ENCODE data around the gene ELN.

Gene ELN

DNA sequence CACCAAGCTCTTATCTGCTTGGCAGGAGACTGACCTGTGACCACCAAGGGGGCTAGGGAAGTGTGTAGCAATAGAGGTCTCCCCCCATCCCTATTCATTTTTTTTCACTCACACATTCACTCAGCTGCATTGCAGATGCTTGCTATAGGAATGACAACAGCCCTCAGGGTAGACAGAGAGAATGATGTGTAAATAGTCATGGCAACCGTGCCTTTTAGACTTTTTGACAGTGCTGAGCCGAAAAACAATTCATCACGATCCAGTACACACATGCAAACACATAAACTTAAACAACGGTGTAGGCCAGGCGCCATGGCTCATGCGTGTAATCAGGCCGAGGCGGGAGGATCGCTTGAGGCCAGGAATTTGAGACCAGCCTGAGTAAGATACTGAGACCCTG is 7.6 kb upstream of the ELN start:
- no peak for DNase-seq
- in situ Hi-C loops (cut with MboI; ENCODE audit: low pct_unique_long_range_greater_than_20kb, low sequenced_read_pairs) = no loop called here

DNA sequence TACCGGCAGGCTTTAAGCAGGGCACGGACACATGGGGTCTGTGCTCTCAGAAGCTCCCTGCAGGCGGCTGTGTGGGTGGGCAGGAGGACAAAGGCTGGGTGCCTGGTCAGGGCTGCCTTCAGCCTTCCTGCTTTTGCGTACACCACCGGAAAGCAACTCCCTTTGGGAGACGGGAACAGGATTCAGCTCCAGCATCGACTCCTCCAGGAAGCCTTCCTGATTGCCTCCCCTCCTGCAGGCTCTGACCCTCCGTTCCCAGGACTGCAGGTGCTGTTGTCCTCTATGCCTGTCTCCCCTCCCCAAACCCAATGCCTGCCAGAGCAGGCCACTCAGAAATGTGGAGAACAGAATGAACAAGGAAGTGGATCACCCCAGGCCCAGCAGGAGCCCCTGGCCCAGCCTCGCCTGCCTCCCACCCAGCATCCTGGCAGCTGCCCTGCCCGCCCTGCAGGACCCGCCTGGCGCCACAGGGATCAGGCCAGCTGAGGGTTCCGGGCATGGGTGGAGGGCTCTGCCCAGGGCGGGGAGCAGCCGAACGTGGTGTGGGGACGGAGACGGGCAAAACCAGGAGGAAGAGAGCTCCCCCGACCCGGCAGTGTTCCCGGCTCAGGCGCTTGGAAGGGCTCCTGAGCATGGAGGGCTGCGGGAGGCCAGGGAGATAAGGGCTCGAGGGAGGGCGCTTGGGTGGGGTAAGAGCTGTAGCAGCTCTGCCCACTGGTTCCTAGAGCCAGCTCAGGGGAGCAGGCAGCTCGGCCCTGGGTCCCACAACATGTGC is 6.2 kb upstream of the ELN start:
- DNase-seq = no peak
- in situ Hi-C loops (cut with MboI; ENCODE audit: low pct_unique_long_range_greater_than_20kb, low sequenced_read_pairs) = no loop called here

DNA sequence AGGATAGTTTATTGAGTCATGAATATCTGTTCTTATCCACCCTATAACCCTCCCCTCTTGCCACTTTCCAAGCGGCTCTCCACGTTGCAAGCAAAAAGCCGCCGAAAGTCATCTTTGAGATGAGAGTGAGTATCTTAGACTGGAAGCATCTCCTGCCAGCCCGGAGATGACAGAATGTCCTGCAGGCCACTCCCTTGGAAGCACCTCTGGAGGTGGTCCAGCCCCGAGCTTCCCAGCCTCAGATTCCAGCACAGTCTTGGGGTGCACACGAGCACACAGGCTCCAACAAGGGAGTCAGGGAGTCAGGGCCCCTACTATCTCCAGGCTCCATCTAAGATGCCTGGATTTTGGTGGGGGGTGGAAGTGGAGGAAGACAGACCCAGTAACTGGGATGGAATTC is 5.5 kb upstream of the ELN start:
- in situ Hi-C loops (cut with MboI; ENCODE audit: low pct_unique_long_range_greater_than_20kb, low sequenced_read_pairs) = no loop called here
- DNase-seq = no peak

DNA sequence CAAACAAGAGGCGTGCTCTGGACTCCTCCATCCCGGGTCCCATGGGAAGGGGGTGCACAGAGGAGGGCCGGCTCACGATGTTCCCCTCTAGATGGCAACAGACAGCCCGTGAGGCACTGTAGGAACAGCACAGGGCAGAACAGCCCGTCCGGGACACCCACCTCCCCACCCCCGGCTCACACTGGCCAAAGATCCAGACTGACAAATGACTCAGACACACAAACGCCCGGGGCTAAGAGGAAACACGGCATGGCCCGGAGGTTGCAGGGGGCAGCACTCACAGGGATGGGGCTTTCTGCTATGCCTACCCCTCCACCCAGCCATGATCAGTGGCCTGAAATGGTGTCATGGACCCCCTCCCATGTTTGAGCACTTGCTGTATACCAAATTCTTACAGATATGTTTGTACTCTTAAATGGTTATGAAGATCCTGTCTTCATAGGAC is 4.9 kb upstream of the ELN start:
- in situ Hi-C loops (cut with MboI; ENCODE audit: low pct_unique_long_range_greater_than_20kb, low sequenced_read_pairs) = no loop called here
- DNase-seq = peak; percentile 23

DNA sequence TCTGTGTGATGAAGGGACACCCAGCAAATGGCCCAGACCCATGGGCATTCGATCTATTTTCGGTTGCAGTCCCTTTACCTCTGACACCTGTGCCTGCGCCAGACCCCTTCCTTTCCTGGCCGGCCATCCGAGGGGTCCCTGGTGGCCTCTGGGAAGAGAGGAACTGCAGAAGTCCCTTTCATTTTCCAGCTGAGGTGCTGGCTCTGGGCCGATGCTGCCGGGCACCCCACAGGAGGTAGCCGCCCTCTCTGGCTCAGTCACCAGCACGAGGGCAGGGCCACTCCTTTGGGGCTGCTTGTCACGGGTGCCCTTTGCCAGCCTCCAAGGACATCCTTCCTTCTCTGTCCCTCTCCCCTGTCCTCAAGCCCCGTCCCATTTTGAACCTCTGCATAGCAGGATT is 4.2 kb upstream of the ELN start:
- no peak for DNase-seq
- in situ Hi-C loops (cut with MboI; ENCODE audit: low pct_unique_long_range_greater_than_20kb, low sequenced_read_pairs) = no loop called here

DNA sequence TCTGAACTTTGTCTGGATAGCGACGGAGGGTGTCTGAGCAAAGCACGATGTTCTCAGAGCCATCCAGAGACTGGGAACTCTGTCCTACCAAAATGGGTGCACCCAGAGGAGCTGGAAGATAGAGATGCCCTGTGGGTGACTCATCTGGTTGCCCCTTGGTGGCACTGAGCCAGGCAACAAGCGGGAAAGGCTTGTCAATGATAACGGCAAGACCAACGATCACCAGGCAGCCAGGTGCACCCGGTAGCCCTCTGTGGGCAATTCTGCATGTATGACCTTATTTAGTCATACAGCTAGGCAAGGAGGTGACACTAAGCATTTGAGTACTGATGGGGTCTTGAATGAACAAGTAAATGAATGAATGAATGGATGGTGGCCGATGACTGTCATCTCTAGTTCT is 2.8 kb upstream of the ELN start:
- in situ Hi-C loops (cut with MboI; ENCODE audit: low pct_unique_long_range_greater_than_20kb, low sequenced_read_pairs) = loop anchor here (25.0 kb wide), 1 partner anchor 362 kb away; no protein-coding TSS in a partner anchor
- no peak for DNase-seq

DNA sequence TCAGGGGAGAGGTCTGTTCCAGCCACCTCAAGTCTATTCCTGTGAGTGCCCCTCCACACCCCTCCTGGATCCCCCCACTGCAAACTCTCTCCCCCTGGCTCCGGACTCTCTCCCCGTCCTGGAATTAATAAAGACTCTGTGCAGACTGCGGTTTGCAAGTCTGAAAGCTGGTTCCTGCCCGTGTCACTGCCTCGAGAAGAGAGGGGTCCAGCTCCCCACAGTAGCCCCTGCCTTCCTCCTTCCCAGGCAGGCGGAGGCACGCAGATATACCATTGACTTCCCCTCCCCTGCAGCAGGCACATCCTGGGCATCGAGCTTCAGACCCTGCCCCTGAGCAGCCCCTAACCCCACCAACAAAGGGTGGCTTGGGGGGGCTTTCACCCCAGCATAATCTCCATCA is 2.2 kb upstream of the ELN start:
- DNase-seq = peak; percentile 69
- in situ Hi-C loops (cut with MboI; ENCODE audit: low pct_unique_long_range_greater_than_20kb, low sequenced_read_pairs) = loop anchor here (25.0 kb wide), 1 partner anchor 362 kb away; no protein-coding TSS in a partner anchor

DNA sequence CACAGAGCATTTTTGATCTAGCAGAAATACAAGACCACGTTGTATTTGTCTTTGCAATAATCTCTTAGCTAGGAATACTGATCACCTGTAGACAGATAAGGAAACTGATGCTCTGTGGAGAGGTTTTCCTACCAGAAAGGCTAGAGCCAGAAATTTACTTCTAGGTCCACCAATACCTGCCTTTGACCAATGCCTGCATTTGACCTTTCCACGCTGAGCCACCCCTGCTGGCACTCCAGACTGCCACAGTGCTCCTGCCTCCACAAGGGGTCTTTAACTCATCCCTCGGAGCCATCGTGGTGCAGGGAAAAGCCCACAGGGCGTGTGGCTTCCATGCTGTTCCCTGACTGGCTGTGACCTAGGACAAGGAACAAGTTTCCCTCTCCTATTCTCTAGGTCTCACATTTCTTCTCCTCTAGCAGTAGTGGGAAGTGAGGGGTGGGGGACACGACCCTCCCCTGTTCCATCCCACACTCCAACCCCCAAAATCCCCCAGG is 1.5 kb upstream of the ELN start:
- in situ Hi-C loops (cut with MboI; ENCODE audit: low pct_unique_long_range_greater_than_20kb, low sequenced_read_pairs) = loop anchor here (25.0 kb wide), 1 partner anchor 361 kb away; no protein-coding TSS in a partner anchor
- no peak for DNase-seq

DNA sequence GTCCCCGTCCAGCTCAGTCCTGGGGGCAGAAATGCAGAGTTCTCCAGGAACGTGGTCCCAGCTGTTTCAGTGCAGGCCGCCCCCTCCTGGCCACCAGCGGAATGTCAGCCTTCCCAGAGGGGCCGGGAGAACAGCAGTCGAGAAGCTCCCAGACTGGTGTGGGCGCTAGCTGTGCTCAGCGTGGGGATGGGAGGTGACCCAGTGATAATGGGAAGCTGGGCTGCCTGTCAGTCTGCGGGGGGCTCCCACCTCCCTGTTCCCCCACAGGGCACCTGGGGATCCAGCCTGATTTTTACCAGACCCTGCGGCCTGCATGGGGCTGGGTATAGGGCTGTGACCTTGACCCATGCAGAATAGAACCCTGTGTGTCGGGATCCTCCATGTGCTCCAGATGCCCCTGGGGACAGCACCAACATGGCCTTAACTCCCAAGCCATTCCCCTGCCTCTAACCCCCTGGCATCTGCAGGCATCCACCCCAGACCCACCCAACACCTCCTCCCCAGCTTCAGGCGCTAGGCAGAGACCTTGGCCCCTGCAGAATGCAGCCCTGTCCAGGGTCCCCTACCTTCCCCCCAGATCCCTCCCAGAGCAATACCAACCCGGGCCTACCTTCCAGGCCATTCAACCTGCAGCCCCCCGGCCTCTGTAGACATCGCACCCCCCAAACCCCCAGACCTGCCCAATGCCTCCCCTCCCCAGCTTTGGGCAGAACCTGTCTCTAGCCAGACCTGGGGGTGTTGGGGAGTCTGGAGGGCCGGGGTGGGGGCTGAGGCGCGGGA is 880 bp upstream of the ELN start:
- DNase-seq = peak; percentile 76
- in situ Hi-C loops (cut with MboI; ENCODE audit: low pct_unique_long_range_greater_than_20kb, low sequenced_read_pairs) = loop anchor here (25.0 kb wide), 1 partner anchor 360 kb away; no protein-coding TSS in a partner anchor

DNA sequence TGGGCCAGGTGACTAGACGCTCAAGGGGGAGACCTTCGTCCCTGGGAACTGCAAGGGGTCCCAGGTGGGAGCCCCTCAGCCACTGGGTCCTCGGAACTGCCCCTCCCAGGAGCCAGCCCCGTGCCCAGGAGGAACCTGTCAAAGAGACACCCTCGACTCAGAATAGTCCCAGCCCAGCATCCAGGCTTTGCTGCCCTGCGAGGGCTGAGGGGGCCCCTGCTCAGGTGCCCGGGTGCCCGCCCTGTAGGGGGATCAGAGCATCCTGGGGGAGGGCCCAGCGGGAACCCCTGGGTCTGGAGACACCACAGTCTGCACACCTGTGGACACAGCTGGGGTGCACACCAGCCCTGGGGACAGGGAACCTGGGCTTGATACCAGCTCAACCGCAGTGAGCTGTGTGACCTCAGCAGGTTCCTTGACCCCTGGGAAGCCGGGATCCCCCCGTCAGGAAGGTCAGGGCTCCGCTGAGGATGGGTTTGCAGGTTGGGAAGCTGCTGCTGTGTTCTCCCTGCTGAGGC is 407 bp downstream of the ELN start:
- no peak for DNase-seq
- in situ Hi-C loops (cut with MboI; ENCODE audit: low pct_unique_long_range_greater_than_20kb, low sequenced_read_pairs) = loop anchor here (25.0 kb wide), 1 partner anchor 359 kb away; no protein-coding TSS in a partner anchor

DNA sequence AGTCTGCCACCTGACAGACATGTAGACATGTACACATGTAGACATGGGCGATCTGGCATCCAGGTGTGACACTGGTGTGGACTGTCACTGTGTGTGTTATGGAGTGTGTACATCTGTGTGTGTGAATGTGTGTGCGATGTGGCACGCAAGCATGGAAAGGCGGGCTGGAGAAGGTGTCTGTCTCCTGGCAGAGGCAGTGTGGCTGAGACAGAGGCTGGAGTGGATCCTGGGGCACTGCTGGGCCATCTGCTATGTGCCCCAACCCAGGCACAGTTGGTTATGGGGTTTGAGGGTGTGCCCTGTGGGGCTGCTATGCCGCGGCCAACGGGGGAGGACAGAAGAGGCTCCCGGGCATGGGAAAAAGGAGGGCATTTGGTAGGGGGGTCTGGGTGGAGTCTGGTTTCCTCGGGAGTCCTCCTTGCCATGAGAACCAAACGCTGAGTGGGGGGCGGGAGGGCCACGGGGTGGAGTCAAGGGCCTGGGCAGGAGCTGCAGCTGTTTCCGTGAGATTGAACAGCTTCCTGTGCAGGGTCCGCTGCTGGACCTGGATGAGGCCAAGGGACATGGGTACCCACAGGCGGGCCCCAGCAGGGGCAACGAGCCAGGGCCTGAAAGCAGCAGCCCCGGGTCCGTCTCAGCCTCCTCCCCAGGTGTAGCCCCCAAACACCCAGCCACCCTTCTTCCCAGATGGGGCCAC is 1.3 kb downstream of the ELN start:
- DNase-seq = no peak
- in situ Hi-C loops (cut with MboI; ENCODE audit: low pct_unique_long_range_greater_than_20kb, low sequenced_read_pairs) = loop anchor here (25.0 kb wide), 1 partner anchor 358 kb away; no protein-coding TSS in a partner anchor

DNA sequence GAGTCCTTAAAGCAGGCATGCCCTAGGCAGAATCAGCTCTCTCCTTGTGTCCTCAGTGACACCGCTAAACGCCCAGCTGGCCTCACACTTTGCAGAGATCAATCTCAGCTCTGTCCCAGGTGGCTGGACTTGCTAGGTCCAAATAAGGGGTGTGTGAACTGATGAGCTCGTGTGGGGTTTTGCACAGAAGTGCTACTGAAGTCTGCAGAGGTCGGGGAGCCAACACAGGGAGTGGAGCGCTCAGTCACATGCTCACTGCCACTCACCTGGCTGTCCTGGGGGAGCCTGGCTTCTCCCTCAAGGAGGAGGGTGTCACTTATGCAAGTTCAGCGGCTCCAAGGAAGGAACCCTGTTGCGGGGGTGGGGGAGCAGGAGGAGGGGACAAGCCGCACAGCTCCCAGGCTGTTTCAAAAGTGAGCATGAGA is 2.0 kb downstream of the ELN start:
- DNase-seq = no peak
- in situ Hi-C loops (cut with MboI; ENCODE audit: low pct_unique_long_range_greater_than_20kb, low sequenced_read_pairs) = loop anchor here (25.0 kb wide), 1 partner anchor 357 kb away; no protein-coding TSS in a partner anchor

DNA sequence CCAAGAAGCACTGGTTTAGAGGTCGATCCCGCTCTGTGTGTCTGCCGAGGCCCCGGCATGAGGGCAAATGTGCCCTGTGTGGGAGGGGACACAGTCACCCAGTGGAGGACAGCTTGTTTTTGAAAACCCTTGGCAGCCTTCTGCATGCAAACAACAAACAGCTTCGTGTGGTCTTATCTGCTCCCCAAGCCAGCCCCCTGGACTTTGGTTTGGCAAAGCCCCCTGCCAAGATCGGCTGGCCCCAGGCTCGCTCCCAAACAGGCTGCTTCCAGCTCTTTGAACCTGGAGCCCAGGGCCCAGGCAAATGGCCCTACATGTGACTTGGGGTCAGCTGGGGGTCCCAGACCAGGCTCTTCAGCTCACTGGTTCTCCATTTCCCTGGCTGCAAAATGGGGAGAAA is 2.9 kb downstream of the ELN start:
- DNase-seq = no peak
- in situ Hi-C loops (cut with MboI; ENCODE audit: low pct_unique_long_range_greater_than_20kb, low sequenced_read_pairs) = loop anchor here (25.0 kb wide), 1 partner anchor 356 kb away; no protein-coding TSS in a partner anchor

DNA sequence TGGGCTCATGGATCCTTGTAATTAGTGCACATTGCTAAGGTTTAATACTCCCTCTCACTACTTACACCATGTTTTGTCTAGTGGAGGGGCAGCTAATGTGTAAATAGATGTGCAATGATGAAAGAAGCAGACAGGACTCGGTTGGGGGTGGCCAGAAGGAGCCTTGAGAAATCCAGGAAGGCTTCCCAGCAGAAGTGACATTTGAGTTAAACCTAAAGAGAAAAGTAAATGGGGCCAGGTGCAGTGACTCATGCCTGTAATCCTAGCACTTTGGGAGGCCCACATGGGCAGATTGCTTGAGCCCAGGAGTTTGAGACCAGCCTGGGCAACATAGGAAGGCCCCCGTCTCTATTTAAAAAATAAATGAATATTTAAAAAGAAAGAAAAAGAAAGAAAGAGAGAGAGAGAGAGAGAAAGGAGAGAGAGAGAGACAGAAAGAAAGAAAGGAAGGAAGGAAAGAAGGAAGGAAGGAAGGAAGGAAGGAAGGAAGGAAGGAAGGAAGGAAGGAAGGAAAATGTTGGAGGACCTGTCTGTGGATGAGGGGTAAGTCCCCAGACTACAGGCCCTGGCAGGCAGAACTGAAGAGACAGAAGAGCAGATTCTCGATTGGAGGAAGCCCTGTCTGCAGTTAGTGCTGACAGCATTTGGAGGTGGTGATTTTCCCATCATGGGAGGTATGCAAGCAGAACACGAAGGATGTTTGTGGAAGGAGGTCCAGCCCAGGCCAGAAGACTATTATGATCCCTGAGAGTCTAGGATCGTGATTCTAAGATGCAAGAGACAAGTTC is 3.6 kb downstream of the ELN start:
- no peak for DNase-seq
- in situ Hi-C loops (cut with MboI; ENCODE audit: low pct_unique_long_range_greater_than_20kb, low sequenced_read_pairs) = loop anchor here (25.0 kb wide), 1 partner anchor 356 kb away; no protein-coding TSS in a partner anchor

DNA sequence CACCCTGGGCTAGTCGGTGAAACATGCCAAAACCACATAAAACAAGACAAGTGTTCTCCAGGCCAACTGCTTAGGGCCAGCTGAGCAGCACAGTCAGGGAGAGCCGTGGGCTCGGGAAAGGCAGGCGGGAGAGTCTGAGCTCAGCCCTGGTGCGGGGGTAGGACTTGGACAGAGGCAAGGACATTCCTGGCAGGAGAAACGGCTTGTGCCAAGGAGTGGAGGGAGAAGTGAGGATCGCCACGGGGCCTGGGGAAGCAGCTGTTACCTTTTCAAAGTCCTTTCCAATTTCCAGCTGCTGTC is 4.2 kb downstream of the ELN start:
- in situ Hi-C loops (cut with MboI; ENCODE audit: low pct_unique_long_range_greater_than_20kb, low sequenced_read_pairs) = loop anchor here (25.0 kb wide), 1 partner anchor 355 kb away; no protein-coding TSS in a partner anchor
- no peak for DNase-seq

DNA sequence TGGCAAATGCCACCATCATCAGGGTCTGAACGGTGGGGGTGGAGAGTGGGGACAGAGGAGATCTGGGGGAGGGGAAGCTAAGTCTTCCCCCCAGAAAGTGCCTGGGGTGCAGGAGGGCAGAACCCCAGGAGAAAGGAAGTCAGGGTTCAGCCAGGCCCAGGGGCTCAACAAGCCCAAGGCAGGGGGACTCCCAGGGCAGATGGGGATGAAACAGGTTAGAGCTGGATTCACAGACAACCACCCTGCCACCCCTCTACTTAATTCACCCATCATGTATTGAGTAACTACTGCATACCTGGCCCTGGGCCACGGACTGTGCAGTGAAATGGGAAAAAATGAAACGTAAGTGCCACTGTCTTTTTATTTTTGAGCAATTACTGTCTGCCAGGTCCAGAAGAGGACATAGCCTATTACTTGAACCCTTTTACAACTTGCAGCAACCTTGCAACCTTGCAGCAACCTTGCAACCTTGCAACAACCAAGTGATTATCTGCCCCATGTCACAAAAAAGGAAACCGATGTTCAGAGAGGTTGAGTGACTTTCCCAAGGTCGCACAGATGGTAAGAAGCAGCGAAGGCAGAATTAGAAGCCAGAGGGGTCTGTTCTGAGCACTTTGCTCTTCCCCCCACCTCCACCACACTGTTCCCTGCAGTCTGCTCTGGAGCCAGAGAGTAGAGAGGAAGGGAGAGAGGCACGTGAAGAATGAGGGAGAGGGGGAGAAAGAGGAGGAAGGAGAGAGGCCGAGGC is 4.8 kb downstream of the ELN start:
- in situ Hi-C loops (cut with MboI; ENCODE audit: low pct_unique_long_range_greater_than_20kb, low sequenced_read_pairs) = loop anchor here (25.0 kb wide), 1 partner anchor 355 kb away; no protein-coding TSS in a partner anchor
- no peak for DNase-seq
